Neutrophil (primary cell): ENCODE results near the gene PUSL1.

Experiments
- H3K27ac ChIP-seq: fragments of 200-600 bp; sonication (generic); 2 replicates; pipeline ENCODE4 v1.5.1; 2016; ENCODE audit warnings: mild to moderate bottlenecking, moderate library complexity
- H3K27me3 ChIP-seq: fragments of 200-600 bp; sonication (generic); 2 replicates; pipeline ENCODE4 v1.6.0; 2016; ENCODE audit warnings: mild to moderate bottlenecking
- H3K36me3 ChIP-seq: fragments of 200-600 bp; sonication (generic); 2 replicates; pipeline ENCODE4 v1.5.1; 2017
- H3K4me1 ChIP-seq, 2 experiments: fragments of 200-600 bp in 1 of 2; sonication (generic) in 1 of 2; 1 replicate in 1 of 2; 2 replicates in 1 of 2; pipeline versions ENCODE4 v1.5.1 to v1.6.1; 2013 to 2016; ENCODE audit warnings: low read depth in 1 of 2, low read length in 1 of 2, mild to moderate bottlenecking in 1 of 2, moderate library complexity in 1 of 2; ENCODE audit not compliant: control insufficient read depth in 1 of 2, insufficient read depth in 1 of 2
- H3K4me3 ChIP-seq, 2 experiments: fragments of 200-600 bp in 1 of 2; sonication (generic) in 1 of 2; 1 replicate in 1 of 2; 2 replicates in 1 of 2; pipeline ENCODE4 v1.5.1; 2013 to 2016; ENCODE audit warnings: low read depth in 1 of 2, low read length in 1 of 2, mild to moderate bottlenecking in 1 of 2, moderate library complexity in 1 of 2
- H3K9me3 ChIP-seq: fragments of 200-600 bp; sonication (generic); 2 replicates; pipeline ENCODE4 v1.5.1; 2016
- CTCF ChIP-seq: fragments of 200-600 bp; sonication (generic); IDR thresholded peaks from 2 replicates; pipeline ENCODE4 v1.5.1; 2016; ENCODE audit warnings: antibody characterized with exemption

PUSL1 gene

GRCh38 chr1:1291023-1291528, 17.3 kb upstream of the PUSL1 start:
- TF ChIP-seq CTCF: no peak
- Histone ChIP-seq H3K4me3 (no peak overlapping the region), H3K9me3 (no peaks in the 10 kb centered on the region), H3K27ac (no peak overlapping the region), H3K27me3 (peaks cover 4% of the 10 kb centered on the region), H3K4me1 (no peaks in the 10 kb centered on the region), H3K36me3 (peaks cover 29% of the 10 kb centered on the region)

GRCh38 chr1:1291548-1292441, 16.6 kb upstream of the PUSL1 start:
- no peaks in the 10 kb centered on the region for H3K9me3 ChIP-seq
- no peak overlapping the region for H3K4me3 ChIP-seq
- no peak overlapping the region for H3K27ac ChIP-seq
- no peak for TF ChIP-seq CTCF
- no peaks in the 10 kb centered on the region for H3K27me3 ChIP-seq
- no peaks in the 10 kb centered on the region for H3K4me1 ChIP-seq
- peaks cover 36% of the 10 kb centered on the region for H3K36me3 ChIP-seq

- Histone ChIP-seq H3K4me3 (no peak overlapping the region), H3K27me3 (no peaks in the 10 kb centered on the region), H3K9me3 (no peaks in the 10 kb centered on the region), H3K36me3 (peaks cover 38% of the 10 kb centered on the region), H3K4me1 (no peaks in the 10 kb centered on the region), H3K27ac (no peak overlapping the region)
- TF ChIP-seq CTCF: no peak
Observed at GRCh38 chr1:1292442-1292779, 16.0 kb upstream of the PUSL1 start.

- Histone ChIP-seq H3K4me1 (no peaks in the 10 kb centered on the region), H3K36me3 (peaks cover 41% of the 10 kb centered on the region), H3K9me3 (no peaks in the 10 kb centered on the region), H3K4me3 (no peak overlapping the region), H3K27me3 (no peaks in the 10 kb centered on the region), H3K27ac (no peak overlapping the region)
- TF ChIP-seq CTCF: no peak
Observed at GRCh38 chr1:1292851-1293250, 15.5 kb upstream of the PUSL1 start.

- Histone ChIP-seq H3K36me3 (peaks cover 45% of the 10 kb centered on the region), H3K27me3 (no peaks in the 10 kb centered on the region), H3K9me3 (no peaks in the 10 kb centered on the region), H3K4me3 (no peak overlapping the region), H3K4me1 (no peaks in the 10 kb centered on the region), H3K27ac (no peak overlapping the region)
- no peak for TF ChIP-seq CTCF
Observed at GRCh38 chr1:1293263-1294249, 14.8 kb upstream of the PUSL1 start.
